ENCODE measurements around the gene MAPK8.

- TF ChIP-seq CTCF (IDR thresholded peaks at IDR 0.05) (no peak), RAD21 (IDR thresholded peaks at IDR 0.05; ENCODE audit: low read length) (no peak), MXI1 (IDR thresholded peaks at IDR 0.05; ENCODE audit: low read depth, low read length) (no peak), EP300 (IDR thresholded peaks at IDR 0.05; ENCODE audit: borderline replicate concordance in 1 of 2, low read depth in 1 of 2, low read length in 1 of 2) (no peak), FOSL2 (IDR thresholded peaks at IDR 0.05; ENCODE audit: borderline replicate concordance, low read depth) (no peak), RFX5 (IDR thresholded peaks at IDR 0.05; ENCODE audit: low read length) (no peak), GABPA (IDR thresholded peaks at IDR 0.05; ENCODE audit: low read depth) (no peak)
Measured at GRCh38 chr10:48361176-48361575, 54.7 kb downstream of the MAPK8 start.
